Nucleus accumbens (tissue), 56 donors: ENCODE measurements around the gene GLB1L2.
A peak's percentile ranks its signal among the peaks of the same experiment; 100 is the strongest.

ENCODE experiments used
- DNase-seq, 56 donors: peaks; one replicate each; lab custom pipeline; 2025; lab: John Stamatoyannopoulos, UW

Gene GLB1L2

GRCh38 chr11:134414766-134415765 lies 83.3 kb downstream of the GLB1L2 start:
- DNase-seq: peak in 35 of 56 donors; percentile 20 to 67 (median 47)

- DNase-seq: no peak
Observed at GRCh38 chr11:134416726-134417125, 84.9 kb downstream of the GLB1L2 start.

- no peak for DNase-seq
Observed at GRCh38 chr11:134417871-134418840, 86.4 kb downstream of the GLB1L2 start.

- DNase-seq: no peak
Observed at GRCh38 chr11:134423106-134423505, 91.3 kb downstream of the GLB1L2 start.

GRCh38 chr11:134425413-134425812 lies 93.6 kb downstream of the GLB1L2 start:
- DNase-seq: no peak
